HG03045 (cell line): ENCODE results near the gene C1S.
A peak's percentile ranks its signal among the peaks of the same experiment; 100 is the strongest.
"Not testable (repeated sequence)": the region's sequence is repeated elsewhere in the genome, so short reads cannot be mapped to it uniquely, and the experiment has no call there.

Experiments used
- ATAC-seq: cut with Tn5 transposase; IDR thresholded peaks from one replicate; pipeline ENCODE4 v1.9.1; 2021; ENCODE audit warnings: mild to moderate bottlenecking, moderate library complexity; ENCODE audit not compliant: unreplicated experiment

C1S gene

DNA sequence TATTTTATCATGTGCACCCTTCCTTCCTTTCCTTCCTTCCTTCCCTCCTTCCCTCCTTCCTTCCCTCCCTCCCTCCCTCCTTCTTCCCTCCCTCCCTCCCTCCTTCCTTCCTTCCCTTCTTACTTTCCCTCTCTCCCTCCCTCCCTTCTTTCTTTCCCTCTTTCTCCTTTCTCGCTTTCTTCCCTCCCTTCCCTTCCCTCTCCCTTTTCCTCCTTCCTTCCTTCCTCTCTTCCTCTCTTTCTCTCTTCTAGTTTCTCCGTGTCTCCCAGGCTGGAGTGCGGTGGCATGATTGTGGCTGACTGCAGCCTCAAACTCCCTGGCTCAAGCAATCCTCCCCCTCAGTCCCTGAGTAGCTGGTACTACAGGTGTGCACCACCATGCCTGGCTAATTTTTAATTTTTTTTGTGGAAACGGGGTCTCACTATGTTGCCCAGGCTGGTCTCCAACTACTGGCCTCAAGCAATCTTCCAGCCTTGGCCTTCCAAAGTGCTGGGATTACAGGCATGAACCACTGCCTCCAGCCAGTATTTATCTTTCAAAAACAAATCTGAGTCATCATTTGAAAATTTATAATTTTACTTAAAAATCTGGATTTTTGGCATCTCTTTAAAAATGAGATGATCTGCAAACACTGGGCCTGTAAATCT, 40.7 kb downstream of the C1S start:
- no peak for ATAC-seq

- no peak for ATAC-seq
These were observed 41.2 kb downstream of the C1S start for GRCh38 chr12:7101694-7102131.

DNA sequence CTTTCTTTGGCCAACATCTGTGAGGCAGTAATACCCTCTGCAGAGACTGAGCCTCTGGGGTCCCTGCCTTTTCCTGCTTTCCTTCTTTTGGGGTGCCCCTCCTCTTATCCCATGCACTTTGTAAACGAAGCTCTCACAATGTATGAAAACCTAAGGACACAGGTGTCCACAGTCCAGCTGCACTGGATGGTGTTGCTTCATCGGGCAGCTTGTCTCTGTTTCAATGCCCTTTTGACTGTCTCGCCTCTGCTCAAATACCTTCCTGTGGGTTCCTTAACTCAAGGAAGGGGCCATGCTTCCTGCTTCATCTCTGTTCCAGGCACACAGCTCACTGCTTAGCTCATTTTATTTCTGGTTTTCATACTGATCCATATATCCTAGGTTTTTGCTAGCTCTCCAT, 42.1 kb downstream of the C1S start:
- no peak for ATAC-seq

- ATAC-seq, result no peak
These were observed 43.5 kb downstream of the C1S start for GRCh38 chr12:7103837-7104584.

GRCh38 chr12:7106082-7106481, 45.6 kb downstream of the C1S start:
- no peak for ATAC-seq

DNA sequence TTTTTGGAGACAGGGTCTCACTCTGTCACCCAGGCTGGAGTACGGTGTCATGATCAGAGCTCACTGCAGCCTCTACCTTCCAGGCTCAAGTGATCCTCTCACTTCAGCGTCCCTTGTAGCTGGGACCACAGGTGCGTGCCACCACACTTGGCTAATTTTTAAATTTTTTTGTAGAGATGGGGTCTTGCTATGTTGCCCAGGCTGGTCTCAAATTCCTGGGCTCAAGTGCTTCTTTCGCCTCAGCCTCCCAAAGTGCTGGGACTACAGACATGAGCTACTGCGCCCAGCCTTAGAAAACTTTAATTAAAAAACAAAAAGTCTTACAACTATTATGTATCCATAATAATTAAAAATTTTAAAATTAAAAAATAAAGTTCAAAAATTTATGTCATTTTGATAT, 46.7 kb downstream of the C1S start:
- not testable (repeated sequence) for ATAC-seq

DNA sequence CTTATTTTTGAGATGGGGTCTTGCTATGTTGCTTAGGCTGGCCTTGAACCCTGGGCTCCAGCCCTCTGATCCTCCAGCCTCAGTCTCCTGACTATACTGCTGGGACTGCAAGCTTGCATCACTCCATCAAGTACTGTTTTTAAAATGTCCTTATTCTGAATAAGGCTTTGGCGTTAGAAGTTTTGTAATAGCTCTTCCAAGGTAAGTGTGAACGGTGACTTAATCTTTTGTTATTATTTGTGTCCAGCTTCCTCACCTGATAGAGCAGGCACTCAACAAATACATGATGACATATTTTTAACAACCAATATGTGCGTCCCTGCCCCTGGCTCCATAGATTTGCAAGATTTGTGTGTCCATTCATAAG, 47.1 kb downstream of the C1S start:
- no peak for ATAC-seq

DNA sequence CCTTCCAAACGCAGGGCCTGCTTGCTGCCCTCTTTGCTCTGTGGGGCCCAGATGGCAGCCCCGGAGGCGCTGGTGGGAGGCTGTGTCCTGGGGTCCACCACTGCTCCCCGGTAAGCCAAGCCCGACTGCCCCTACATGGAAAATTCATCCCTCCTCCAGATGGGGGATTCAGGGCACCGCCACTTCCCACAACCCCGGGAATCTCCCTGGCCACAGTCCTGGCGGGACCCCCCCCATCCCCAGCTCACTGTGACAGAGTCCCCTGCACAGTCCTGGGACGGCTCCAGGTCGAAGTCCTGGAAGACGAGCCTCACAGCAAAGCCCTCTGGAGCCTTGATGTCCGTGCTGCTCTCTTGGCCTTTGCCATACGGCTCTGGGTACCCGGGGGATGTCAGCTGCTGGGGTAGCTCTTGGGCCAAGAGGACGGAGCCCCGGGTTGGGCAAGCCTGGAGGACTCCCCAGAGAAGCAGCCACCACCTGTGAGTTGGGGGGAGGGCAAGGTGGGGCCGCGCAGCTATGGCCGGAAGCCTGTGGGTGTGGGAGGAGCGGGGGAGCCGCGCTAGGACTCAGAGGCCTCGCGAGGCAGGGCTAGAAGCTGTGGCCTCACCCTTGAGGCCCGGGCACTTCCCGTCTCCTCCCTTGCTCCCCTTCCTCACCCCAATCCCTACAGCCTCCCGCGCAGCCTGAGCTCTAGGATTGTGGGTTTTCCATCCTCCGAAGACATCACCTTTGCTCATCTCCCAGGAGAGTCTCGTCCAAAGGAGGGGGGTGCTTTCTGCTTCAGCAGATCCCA, 47.7 kb downstream of the C1S start:
- peak; percentile 92 for ATAC-seq

- ATAC-seq, result peak; percentile 10
These were observed 48.5 kb downstream of the C1S start, which contains the start of gene C1RL for GRCh38 chr12:7108796-7109571. C1RL (minus strand) TSS chr12:7109214; CDS start chr12:7109180, 34 bp downstream.

DNA sequence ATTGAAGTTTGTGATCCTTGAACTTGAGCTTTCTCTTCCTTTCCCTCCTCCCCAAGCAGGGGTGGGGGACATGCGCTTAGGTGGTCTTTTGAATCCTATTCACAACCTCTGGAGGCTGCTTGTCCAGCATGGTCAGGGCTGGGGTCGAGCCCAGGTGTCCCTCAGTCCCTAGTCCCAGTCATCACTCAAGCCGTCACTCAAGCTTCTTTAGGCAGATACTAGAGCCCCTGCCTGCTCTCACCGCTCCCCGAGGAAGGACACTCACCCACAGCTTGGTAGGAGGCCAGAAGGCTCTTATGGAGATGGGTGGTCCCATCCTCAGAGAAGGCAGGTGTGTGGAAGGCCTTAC, 49.0 kb downstream of the C1S start:
- ATAC-seq, result no peak

GRCh38 chr12:7110661-7111060, 50.1 kb downstream of the C1S start:
- no peak for ATAC-seq

GRCh38 chr12:7112041-7112440, 51.5 kb downstream of the C1S start:
- no peak for ATAC-seq

DNA sequence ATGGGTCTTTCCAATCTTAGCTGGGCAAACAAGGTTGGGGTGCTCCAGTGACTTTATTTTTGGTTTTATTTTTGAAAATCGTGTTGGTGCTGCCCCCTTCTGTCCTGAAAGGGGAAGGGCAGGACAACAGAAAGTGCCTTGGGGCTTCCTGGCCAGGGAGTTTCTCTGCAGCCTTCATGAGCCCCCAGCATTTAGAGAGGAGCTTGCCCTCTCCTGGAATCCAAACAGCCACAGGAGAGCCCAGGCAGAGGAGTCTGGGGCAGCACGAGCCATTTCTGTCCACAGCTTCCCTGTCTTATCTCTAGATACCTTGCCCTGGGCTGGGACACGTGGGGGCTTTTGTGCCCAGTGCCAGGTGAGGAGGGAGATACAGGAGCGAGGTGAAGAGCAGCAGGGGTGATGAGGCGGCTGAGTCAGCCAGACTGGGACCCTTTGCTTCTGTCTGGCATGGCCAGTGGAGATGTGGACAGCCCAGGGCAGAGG, 52.9 kb downstream of the C1S start:
- ATAC-seq, result no peak

DNA sequence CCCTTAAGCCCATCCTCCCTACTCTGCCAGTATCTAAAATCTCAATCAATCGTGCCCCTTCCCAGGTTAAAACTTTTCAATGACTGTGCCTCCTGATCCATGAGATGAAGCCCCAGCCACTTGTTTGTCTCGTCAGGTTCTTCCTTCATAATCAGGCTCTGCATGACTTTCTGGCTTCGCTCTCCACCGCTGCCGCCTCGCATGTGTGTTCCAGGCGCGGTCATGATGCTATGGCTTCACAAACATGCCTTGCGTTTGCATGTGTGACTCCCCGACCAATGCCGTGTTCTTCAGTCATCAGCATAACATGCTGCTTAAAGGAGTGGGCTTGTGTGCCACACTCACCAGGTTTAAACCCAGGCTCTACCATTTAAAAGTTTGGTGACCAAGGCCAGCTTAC, 53.5 kb downstream of the C1S start:
- no peak for ATAC-seq

- ATAC-seq, result no peak
These were observed 54.3 kb downstream of the C1S start for GRCh38 chr12:7114851-7115250.

DNA sequence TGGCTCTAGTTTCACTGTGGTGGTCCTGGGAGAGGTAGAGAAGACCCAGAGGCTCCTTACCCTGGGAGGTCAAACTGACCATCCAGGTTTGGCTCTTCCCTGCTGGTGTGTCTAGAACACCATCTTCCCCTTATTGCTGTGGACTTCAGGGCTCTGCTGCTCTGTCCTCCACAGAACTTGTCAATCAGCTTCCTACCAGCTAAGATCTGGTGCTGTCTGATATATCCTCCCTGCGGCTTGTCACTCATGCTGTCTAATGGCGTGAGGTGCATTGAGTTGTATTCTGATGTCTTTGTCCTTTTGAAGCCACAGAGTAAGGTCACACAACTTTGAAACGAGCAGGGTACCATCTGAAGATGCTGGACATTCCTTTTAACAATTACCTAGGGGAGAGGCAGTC, 55.7 kb downstream of the C1S start:
- ATAC-seq, result no peak

DNA sequence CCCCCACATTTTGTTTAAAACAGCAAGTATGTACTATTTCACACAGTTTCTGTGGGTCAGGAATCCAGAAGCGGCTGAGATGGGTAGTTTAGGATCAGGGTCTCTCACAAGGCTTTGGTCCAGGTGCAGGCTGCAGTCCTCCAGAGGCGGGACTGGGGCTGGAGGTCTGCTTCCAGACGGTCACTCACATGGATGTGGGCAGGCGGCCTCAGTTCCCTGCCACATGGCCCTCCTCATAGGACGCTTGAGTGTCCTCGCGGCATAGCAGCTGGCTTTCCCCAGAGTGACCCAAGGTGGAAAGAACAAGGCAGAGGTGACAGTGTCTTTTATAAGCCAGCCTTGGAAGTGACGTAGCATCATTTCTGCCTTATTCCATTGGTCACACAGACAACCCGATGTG, 56.4 kb downstream of the C1S start:
- no peak for ATAC-seq

DNA sequence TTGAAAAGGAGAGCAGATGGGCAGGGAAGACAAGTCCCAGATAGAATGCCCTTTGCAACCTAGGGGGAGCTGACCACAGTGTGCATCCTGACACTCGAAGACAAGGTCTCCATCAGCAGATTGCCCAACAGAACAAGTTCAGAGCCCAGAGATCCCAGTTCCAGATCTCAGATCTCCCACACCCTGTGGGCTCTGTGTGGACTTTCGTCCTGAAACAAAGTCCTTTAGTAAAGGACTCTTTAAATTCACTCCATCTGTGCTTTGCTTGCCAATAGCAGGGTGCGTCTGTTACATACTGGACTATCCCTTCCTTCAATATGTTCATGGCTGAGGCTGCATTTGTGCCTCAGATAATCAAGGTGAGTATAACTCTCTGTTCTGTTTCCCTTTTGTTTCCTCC, 57.2 kb downstream of the C1S start:
- ATAC-seq, result no peak

DNA sequence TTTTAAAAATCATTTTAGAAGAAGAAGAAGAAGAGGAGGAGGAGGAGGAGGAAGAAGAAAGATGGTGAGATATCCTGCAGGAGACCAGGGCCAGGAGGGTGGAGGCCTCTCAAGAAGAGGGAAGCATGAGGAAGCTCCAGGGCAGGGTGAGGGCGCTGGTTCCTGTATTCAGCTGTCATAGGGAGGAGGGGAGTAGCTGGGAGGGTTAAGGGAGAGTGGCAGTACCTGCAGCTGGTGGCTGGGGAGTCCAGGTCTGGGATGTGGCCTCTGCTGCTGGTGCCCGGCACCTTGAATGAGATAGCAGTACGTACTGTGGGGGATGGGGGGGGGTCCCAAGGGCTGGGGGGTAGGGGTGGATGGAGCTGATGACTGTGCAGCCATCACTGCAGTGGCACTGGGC, 58.4 kb downstream of the C1S start:
- no peak for ATAC-seq

- no peak for ATAC-seq
These were observed 59.6 kb downstream of the C1S start for GRCh38 chr12:7120166-7120565.
